ENCODE results near the gene PRICKLE2. TPM values are rescaled to one million over a fixed set of nuclear protein-coding genes. Genes with fewer than 3 reads are reported as not detected.

PRICKLE2 gene
- total RNA-seq, 1 donor = 0.63 TPM

GRCh38 chr3:64088408-64089205, 136.7 kb downstream of the PRICKLE2 start:
- H3K4me3 ChIP-seq (ENCODE audit: low read length) = no peak overlapping the region
- no peaks in the 10 kb centered on the region for H3K4me1 ChIP-seq (ENCODE audit: insufficient read depth, low read length)
- no peaks in the 10 kb centered on the region for H3K27me3 ChIP-seq (ENCODE audit: insufficient read depth, low read length)
- no peaks in the 10 kb centered on the region for H3K9me3 ChIP-seq (ENCODE audit: low read depth, low read length)

DNA sequence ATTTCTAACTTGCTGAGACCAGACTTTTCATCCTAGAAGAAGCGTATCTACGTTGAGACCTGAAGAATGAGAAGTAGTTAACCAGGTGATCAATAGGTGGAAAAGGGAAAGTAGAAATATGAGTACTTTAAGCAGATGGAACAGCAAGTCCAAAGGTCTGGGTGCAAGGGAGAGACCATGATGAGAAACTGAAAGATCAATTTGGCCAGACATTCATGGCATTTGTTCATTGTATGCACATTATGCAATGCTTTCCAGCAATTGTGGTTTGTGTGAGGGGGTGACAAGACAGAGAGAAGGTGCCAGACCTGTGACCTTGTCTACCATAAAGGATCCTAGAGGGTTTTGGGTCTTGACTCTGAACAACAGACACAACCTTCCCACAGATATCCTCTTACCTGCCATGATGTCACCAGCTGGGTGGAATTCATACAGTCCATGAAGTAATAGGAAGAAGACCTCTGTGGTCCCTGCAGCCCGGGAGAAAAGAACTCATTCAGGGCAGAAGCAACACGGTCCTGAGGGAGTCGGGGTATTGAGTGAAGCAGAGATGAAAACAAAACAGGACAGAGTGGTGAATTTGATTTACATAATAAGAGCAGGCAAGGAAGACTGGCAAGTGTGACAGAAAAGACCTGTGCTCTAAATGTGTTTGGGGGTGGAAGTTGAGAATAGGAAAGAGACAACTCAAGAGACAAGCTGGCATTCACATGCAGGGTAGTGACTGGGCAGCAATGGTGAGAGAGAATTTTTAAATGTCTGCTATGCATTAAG, 138.6 kb downstream of the PRICKLE2 start:
- Histone ChIP-seq H3K9me3 (ENCODE audit: low read depth, low read length) (no peaks in the 10 kb centered on the region), H3K27me3 (ENCODE audit: insufficient read depth, low read length) (no peaks in the 10 kb centered on the region), H3K4me3 (ENCODE audit: low read length) (no peak overlapping the region), H3K4me1 (ENCODE audit: insufficient read depth, low read length) (no peaks in the 10 kb centered on the region)

DNA sequence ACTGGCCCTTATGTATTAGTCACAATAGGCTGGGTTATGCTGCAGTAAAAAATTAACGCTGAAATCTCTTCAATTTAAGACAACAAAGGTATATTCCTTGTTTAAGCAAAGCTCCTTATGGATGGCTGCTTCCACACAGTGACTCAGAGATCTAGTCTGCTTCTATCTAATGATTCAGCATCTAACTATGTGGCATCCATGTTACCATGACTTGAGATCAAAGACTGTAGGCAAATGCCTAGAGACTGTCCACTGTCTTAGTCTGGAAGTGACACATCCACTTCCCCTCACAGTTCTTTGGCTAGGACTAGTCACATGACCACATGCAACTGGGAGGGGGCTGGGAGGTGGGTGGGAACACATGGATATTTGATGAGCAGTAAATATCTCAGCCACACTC, 140.6 kb downstream of the PRICKLE2 start:
- no peak overlapping the region for H3K4me3 ChIP-seq (ENCODE audit: low read length)
- H3K9me3 ChIP-seq (ENCODE audit: low read depth, low read length) = no peaks in the 10 kb centered on the region
- H3K4me1 ChIP-seq (ENCODE audit: insufficient read depth, low read length) = no peaks in the 10 kb centered on the region
- H3K27me3 ChIP-seq (ENCODE audit: insufficient read depth, low read length) = no peaks in the 10 kb centered on the region

DNA sequence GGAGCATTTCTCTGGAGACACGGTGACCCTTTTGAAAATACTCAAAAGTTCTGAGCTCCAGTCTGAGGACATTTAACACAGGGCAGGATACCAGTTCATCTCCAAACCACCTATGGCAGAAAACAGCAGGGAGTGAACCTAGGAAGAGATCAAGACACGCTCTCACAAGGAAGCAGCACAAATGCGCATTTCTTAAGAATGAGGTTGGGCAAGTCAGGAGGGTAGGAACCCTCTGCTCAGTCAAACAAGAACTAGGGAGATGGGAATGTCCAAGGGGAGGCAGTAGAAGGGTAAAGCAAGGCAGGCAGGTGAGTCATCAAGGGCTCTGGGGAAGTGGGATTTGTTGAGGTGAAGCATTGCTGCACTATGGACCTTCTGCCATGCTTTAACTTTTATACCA, 141.7 kb downstream of the PRICKLE2 start:
- Histone ChIP-seq H3K4me1 (ENCODE audit: insufficient read depth, low read length) (no peaks in the 10 kb centered on the region), H3K27me3 (ENCODE audit: insufficient read depth, low read length) (no peaks in the 10 kb centered on the region), H3K9me3 (ENCODE audit: low read depth, low read length) (no peaks in the 10 kb centered on the region), H3K4me3 (ENCODE audit: low read length) (no peak overlapping the region)

GRCh38 chr3:64082961-64083541, 142.2 kb downstream of the PRICKLE2 start:
- no peaks in the 10 kb centered on the region for H3K9me3 ChIP-seq (ENCODE audit: low read depth, low read length)
- H3K27me3 ChIP-seq (ENCODE audit: insufficient read depth, low read length) = no peaks in the 10 kb centered on the region
- no peak overlapping the region for H3K4me3 ChIP-seq (ENCODE audit: low read length)
- no peaks in the 10 kb centered on the region for H3K4me1 ChIP-seq (ENCODE audit: insufficient read depth, low read length)

DNA sequence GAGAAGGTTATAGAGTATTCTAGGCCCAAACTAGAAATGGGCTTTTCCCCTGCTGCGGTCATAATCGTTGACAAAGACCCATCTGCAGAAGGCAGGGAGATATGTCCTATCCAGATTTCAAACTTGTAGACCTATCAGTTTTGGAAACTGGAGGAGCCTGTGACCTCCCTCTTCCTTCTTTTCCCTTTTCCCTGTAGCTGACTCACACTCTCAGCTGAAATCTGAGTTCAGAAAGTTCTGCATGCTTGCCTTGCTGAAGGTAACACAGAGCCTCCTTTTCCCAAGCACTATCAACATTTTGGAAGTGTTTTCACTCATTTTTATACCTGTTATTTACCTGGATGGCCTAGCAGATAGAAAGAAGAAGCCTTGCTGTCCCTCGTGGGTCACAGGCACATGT, 142.9 kb downstream of the PRICKLE2 start:
- H3K27me3 ChIP-seq (ENCODE audit: insufficient read depth, low read length) = no peaks in the 10 kb centered on the region
- no peaks in the 10 kb centered on the region for H3K4me1 ChIP-seq (ENCODE audit: insufficient read depth, low read length)
- H3K4me3 ChIP-seq (ENCODE audit: low read length) = no peak overlapping the region
- no peaks in the 10 kb centered on the region for H3K9me3 ChIP-seq (ENCODE audit: low read depth, low read length)

DNA sequence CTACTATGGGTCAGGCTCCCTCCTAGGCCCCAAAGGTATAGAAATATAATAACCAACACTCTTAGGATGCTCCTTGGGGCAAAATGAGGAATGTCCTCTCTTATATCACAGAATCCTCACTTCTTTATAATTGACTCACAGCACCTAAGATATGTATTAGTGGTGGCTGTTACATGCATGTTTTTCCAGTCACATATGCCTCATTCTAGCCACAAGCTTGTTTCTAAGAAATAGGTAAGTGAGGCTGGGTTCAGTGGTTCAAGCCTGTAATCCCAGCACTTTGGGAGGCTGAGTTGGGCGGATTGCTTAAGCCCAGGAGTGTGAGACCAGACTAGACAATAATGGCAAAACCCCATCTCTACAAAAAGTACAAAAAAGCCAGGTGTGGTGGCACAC, 144.0 kb downstream of the PRICKLE2 start:
- no peak overlapping the region for H3K4me3 ChIP-seq (ENCODE audit: low read length)
- no peaks in the 10 kb centered on the region for H3K27me3 ChIP-seq (ENCODE audit: insufficient read depth, low read length)
- no peaks in the 10 kb centered on the region for H3K9me3 ChIP-seq (ENCODE audit: low read depth, low read length)
- H3K4me1 ChIP-seq (ENCODE audit: insufficient read depth, low read length) = no peaks in the 10 kb centered on the region

- H3K9me3 ChIP-seq (ENCODE audit: low read depth, low read length) = no peaks in the 10 kb centered on the region
- H3K4me3 ChIP-seq (ENCODE audit: low read length) = no peak overlapping the region
- no peaks in the 10 kb centered on the region for H3K27me3 ChIP-seq (ENCODE audit: insufficient read depth, low read length)
- H3K4me1 ChIP-seq (ENCODE audit: insufficient read depth, low read length) = no peaks in the 10 kb centered on the region
These were observed 144.5 kb downstream of the PRICKLE2 start for GRCh38 chr3:64080616-64081234.

DNA sequence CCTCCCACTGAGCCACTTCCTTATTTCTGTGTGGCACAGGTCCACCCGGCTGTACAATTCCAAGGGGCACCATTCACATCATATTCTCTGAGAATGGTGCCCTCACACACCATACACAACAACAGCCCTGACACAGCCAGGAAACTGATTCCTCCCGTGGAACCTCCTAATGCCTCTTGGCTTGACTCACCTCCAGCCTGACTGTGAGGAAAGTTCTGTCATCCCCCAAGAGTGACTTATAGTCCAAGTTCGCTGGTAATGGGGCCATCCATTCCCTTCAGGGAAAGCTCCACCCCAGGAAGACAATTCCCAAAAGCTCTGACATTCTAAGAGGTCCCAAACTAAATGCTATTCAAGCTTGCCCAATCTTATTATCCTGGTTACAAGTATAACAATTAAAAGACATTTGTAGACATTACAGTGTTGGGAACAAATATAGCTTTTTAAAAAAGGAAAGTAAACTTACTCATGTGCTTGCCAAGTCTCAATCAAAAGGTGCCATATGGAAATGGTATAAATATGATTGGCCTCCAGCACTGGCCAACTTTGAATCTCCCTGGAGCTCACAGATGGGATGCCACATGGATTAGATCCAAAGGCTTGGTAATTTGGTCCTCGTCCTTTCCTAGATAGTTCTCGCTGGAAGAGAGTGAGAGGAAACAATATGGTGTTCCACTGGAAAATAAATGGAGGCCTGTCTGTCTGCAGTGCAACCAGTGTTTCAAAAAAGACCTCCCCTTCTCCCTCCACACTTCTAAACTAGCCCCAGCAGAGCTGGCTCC, 145.7 kb downstream of the PRICKLE2 start:
- H3K4me1 ChIP-seq (ENCODE audit: insufficient read depth, low read length) = no peaks in the 10 kb centered on the region
- no peak overlapping the region for H3K4me3 ChIP-seq (ENCODE audit: low read length)
- H3K9me3 ChIP-seq (ENCODE audit: low read depth, low read length) = no peaks in the 10 kb centered on the region
- H3K27me3 ChIP-seq (ENCODE audit: insufficient read depth, low read length) = no peaks in the 10 kb centered on the region

DNA sequence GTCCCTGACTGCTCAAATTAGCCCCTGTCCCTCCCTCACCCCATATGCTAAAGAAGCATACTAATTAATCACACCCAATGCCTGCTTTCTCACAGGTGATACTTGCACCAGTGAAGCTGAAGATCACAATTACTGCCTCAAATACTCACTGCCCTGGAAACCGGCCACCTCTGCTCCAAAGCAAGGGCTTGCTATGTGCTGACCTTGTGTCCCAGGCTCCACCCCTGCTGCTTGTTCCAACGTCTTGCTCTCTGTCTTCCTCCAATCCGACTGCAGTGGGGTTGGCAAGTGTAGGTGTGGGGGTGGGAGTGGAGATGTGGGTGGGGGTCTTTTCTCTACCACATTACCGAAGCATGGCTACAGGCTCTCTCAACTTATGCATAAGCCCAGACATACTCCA, 146.3 kb downstream of the PRICKLE2 start:
- Histone ChIP-seq H3K4me1 (ENCODE audit: insufficient read depth, low read length) (no peaks in the 10 kb centered on the region), H3K4me3 (ENCODE audit: low read length) (no peak overlapping the region), H3K27me3 (ENCODE audit: insufficient read depth, low read length) (no peaks in the 10 kb centered on the region), H3K9me3 (ENCODE audit: low read depth, low read length) (no peaks in the 10 kb centered on the region)

DNA sequence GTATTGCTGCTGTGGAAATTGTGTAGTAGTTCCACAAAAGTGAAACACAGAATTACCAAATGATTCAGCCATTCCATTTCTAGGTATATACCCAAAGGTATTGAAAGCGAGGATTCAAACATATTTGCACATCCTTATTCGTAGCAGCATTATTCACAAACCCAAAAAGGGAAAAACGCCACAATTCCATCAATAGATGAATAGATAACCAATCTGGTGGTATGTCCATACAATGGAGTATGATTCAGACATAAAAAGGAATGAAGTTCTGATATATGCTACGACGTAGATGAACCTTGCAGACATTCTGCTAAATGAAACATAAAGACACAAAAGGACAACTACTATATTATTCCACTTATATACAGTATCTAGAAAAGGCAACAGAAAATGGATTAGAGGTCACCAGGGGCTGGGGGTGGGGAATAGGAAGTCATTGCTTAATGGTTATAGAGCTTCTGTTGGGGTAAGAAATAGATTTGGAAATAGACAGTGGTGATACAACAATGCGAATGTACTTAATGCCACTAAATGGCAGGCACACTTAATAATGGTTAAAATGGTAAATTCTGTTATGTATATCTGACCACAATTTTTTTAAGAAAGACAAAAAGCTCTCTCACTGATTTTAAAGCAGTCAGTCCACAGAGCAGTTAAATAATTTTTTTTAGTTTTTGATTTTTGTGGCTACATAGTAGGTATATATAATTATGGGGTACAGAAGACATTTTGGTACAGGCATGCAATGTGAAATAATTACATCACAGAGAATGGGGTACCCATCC, 150.2 kb downstream of the PRICKLE2 start:
- Histone ChIP-seq H3K9me3 (ENCODE audit: low read depth, low read length) (no peaks in the 10 kb centered on the region), H3K4me3 (ENCODE audit: low read length) (no peak overlapping the region), H3K4me1 (ENCODE audit: insufficient read depth, low read length) (no peaks in the 10 kb centered on the region), H3K27me3 (ENCODE audit: insufficient read depth, low read length) (peaks cover 11% of the 10 kb centered on the region)

DNA sequence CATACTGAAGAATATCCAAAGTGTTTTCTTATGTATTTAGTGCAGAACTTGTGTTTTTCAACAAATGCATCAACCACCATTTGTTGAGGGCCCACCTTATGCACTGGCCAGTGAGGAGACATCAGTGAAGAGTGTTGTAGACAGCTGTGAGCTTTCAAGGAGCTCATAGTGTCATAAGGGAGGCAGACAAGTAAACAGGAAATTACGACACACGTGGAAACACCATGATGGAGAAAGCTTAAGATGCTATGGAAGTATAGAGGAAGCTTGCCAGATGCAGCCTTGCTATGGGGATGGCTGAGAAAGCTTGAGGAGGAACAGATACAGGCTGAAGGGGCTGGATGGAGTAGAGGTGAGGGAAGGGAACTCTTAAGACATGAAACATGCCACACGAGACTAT, 151.2 kb downstream of the PRICKLE2 start:
- H3K4me1 ChIP-seq (ENCODE audit: insufficient read depth, low read length) = no peaks in the 10 kb centered on the region
- H3K4me3 ChIP-seq (ENCODE audit: low read length) = no peak overlapping the region
- H3K9me3 ChIP-seq (ENCODE audit: low read depth, low read length) = no peaks in the 10 kb centered on the region
- peaks cover 14% of the 10 kb centered on the region for H3K27me3 ChIP-seq (ENCODE audit: insufficient read depth, low read length)

DNA sequence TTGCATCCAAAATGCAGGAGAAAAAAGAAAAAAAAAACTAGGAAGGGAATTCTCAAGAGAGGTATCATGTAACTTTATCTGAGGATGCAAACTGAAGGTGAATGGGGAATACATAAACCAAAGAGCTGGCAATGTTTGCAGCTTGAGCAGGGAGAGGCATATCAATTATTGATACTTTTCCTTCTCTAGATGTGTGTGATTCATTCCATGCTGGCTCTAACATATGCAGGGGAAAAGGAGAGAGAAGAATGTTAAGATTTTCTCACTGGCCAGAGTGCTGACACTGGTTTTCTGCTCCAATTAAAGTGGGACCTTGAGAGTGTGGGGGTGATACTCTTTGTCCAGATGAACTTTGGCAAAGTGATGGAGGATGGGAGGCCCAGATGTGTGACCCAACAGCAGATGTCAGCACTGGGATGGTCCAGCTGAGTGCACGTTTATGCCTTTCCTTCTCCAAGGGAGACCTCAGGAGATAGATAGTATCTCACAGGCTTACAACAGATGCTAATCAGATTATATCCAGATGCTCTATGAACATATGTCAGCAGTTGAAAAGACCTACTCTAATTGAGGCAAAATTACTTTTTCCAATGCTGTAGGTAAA, 152.0 kb downstream of the PRICKLE2 start:
- Histone ChIP-seq H3K27me3 (ENCODE audit: insufficient read depth, low read length) (peaks cover 14% of the 10 kb centered on the region), H3K4me3 (ENCODE audit: low read length) (no peak overlapping the region), H3K9me3 (ENCODE audit: low read depth, low read length) (no peaks in the 10 kb centered on the region), H3K4me1 (ENCODE audit: insufficient read depth, low read length) (no peaks in the 10 kb centered on the region)

DNA sequence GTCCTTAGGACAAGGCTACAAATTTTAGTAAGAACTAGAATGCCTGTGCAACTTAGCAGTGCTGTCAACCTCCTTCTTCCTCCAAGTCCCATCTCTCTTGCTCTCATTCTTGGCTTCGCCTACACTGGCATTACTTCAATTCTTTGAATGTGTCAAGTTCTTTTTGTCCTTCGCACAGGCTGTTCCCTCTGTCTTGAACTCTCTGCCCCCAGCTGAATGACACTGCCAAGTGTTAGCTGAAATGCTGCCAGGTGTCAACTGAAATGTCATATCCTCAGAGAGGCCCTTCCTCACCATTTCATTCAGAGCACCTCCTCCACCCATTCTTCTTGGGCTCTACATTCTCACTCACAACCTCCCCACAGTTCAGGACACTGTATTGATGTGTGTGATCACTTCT, 153.1 kb downstream of the PRICKLE2 start:
- Histone ChIP-seq H3K27me3 (ENCODE audit: insufficient read depth, low read length) (peaks cover 14% of the 10 kb centered on the region), H3K4me3 (ENCODE audit: low read length) (no peak overlapping the region), H3K9me3 (ENCODE audit: low read depth, low read length) (no peaks in the 10 kb centered on the region), H3K4me1 (ENCODE audit: insufficient read depth, low read length) (no peaks in the 10 kb centered on the region)

All from mononuclear cell (primary cell).